Activated CD8-positive, alpha-beta T cell treated with anti-CD3 and anti-CD28 coated beads for 36 hours (primary cell): ENCODE results near the gene LMO2. TPM values are rescaled to one million over a fixed set of nuclear protein-coding genes. Genes with fewer than 3 reads are reported as not detected.
"Not testable (repeated sequence)": the region's sequence is repeated elsewhere in the genome, so short reads cannot be mapped to it uniquely, and the experiment has no call there.

Source experiments
- ATAC-seq: fragments of 200-7000 bp; cut with Tn5 transposase; one replicate; pipeline ENCODE4 v1.10.0; 2021; ENCODE audit warnings: mild to moderate bottlenecking, moderate library complexity
- CTCF ChIA-PET: fragments of 350-600 bp; sonication (Branson Sonifier 250); formaldehyde crosslinking; loops from one replicate; lab custom pipeline; 2021; ENCODE audit warnings: antibody characterized with exemption; lab: Charles Lee
- POLR2A ChIA-PET: fragments of 350-600 bp; sonication (Branson Sonifier 250); formaldehyde crosslinking; loops from one replicate; lab custom pipeline; 2021; ENCODE audit warnings: antibody characterized with exemption; lab: Charles Lee
- DNase-seq: peaks from one replicate; pipeline ENCODE4 v3.0.0-alpha.2; 2020
- H3K27ac Mint-ChIP-seq: one replicate; pipeline ENCODE4 v1.8.0; 2021; ENCODE audit warnings: mild to moderate bottlenecking, mixed read lengths
- H3K27me3 Mint-ChIP-seq: one replicate; pipeline ENCODE4 v1.8.0; 2021; ENCODE audit warnings: mixed read lengths
- H3K36me3 Mint-ChIP-seq: one replicate; pipeline ENCODE4 v1.8.0; 2021; ENCODE audit warnings: low read depth, mixed read lengths
- H3K4me1 Mint-ChIP-seq: one replicate; pipeline ENCODE4 v1.8.0; 2021; ENCODE audit warnings: low read depth, mixed read lengths
- H3K4me3 Mint-ChIP-seq: one replicate; pipeline ENCODE4 v1.8.0; 2021; ENCODE audit warnings: mild to moderate bottlenecking, moderate library complexity, mixed read lengths
- H3K9me3 Mint-ChIP-seq: one replicate; pipeline ENCODE4 v1.8.0; 2021; ENCODE audit warnings: mixed read lengths
- intact Hi-C: fragments of 100-400 bp; cut with micrococcal nuclease; formaldehyde crosslinking; loops from one replicate; pipeline ENCODE4 v1.10.0; 2022
- total RNA-seq, 2 experiments: library from RNA; stranded (reverse); gene quantifications; one replicate each; pipeline ENCODE4 v1.2.3, GENCODE V29; 2021
- TF ChIP-seq, protein P1 (sequence below): fragments of 200-600 bp; IDR thresholded peaks from one replicate; pipeline ENCODE4 v1.8.0; 2022; ENCODE audit warnings: antibody characterized with exemption, mild to moderate bottlenecking

LMO2 gene
- total RNA-seq, 2 experiments from 2014 or later = not detected

DNA sequence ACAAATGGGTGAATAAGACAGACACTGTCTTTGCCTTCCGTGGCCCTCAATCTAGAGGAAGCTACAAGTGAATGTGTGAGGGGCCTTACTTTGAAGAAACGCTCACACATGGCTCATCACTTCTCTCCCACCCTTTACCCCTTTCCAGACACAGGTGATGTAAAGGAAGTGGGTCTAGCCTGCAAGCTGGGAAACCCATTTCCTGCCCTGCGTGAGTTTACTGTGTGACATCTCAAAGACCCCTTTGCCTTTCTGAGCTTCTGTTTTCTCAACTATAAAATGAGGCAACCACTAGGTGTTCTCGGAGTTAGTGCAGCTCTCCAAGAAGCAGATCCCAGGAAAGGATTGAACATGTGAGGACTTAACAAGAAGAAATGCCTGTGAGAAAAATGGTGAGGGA lies 43.1 kb upstream of the LMO2 start:
- H3K4me1 Mint-ChIP-seq = peaks cover 3% of the 10 kb centered on the region
- H3K27me3 Mint-ChIP-seq = peaks cover 9% of the 10 kb centered on the region
- intact Hi-C loops = no loop called here
- H3K27ac Mint-ChIP-seq = no peak overlapping the region
- TF ChIP-seq, protein P1, sequence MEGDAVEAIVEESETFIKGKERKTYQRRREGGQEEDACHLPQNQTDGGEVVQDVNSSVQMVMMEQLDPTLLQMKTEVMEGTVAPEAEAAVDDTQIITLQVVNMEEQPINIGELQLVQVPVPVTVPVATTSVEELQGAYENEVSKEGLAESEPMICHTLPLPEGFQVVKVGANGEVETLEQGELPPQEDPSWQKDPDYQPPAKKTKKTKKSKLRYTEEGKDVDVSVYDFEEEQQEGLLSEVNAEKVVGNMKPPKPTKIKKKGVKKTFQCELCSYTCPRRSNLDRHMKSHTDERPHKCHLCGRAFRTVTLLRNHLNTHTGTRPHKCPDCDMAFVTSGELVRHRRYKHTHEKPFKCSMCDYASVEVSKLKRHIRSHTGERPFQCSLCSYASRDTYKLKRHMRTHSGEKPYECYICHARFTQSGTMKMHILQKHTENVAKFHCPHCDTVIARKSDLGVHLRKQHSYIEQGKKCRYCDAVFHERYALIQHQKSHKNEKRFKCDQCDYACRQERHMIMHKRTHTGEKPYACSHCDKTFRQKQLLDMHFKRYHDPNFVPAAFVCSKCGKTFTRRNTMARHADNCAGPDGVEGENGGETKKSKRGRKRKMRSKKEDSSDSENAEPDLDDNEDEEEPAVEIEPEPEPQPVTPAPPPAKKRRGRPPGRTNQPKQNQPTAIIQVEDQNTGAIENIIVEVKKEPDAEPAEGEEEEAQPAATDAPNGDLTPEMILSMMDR = no peak
- H3K36me3 Mint-ChIP-seq = no peaks in the 10 kb centered on the region
- no peak overlapping the region for H3K4me3 Mint-ChIP-seq
- no peak for ATAC-seq
- POLR2A ChIA-PET = no interaction called here
- CTCF ChIA-PET = interaction anchor here (1.5 kb wide), 1 partner anchor 77 kb away, joined by 6 read pairs; no protein-coding TSS in a partner anchor
- H3K9me3 Mint-ChIP-seq = peaks cover 14% of the 10 kb centered on the region
- no peak for DNase-seq

DNA sequence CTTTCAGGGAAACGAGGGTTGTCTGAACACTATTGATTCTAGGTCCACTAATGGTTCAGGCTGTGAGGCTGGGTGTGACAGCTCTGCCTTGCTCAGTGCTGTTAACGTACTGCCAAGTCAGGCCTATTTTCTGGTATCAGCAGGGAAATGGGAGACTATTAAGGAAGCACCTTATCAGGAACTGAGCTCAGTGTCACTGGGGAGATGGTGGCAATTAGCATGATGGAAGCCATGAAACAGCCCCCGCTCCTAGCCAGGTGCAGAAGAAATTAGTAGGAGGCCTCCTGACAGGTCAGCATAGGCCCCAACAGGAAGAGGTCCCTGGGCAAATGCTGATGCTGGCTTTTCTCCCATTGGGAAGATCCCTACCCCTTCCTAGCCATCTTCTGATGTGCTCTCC lies 42.6 kb upstream of the LMO2 start:
- peaks cover 14% of the 10 kb centered on the region for H3K9me3 Mint-ChIP-seq
- ATAC-seq (no peak), DNase-seq (no peak)
- CTCF ChIA-PET = interaction anchor here (1.5 kb wide), 1 partner anchor 77 kb away, joined by 6 read pairs; no protein-coding TSS in a partner anchor
- no peaks in the 10 kb centered on the region for H3K36me3 Mint-ChIP-seq
- POLR2A ChIA-PET = no interaction called here
- peaks cover 9% of the 10 kb centered on the region for H3K27me3 Mint-ChIP-seq
- intact Hi-C loops = no loop called here
- H3K4me3 Mint-ChIP-seq = no peak overlapping the region
- TF ChIP-seq, protein P1 = no peak
- no peak overlapping the region for H3K27ac Mint-ChIP-seq
- peaks cover 3% of the 10 kb centered on the region for H3K4me1 Mint-ChIP-seq

DNA sequence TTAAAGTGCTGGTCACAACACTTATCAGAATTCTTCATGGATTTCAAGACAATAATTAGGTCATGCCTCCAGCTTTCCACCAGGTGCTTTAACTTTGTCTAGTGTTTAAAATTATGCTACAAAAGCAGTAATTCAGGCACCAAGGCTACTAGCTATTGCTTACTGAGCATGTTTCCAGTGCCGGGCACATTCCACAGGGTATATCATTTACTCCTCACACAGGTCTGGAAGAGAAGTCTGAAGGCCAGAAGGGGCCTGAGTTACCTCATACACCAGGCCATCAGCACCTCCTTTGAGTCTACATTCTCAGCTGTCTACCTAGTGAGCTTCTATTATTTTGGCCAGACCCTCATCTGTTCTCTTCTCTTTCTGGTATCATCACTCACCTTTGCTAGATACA lies 41.7 kb upstream of the LMO2 start:
- Mint-ChIP-seq H3K9me3 (peaks cover 14% of the 10 kb centered on the region), H3K4me1 (peaks cover 3% of the 10 kb centered on the region), H3K4me3 (no peak overlapping the region), H3K36me3 (no peaks in the 10 kb centered on the region), H3K27me3 (peaks cover 10% of the 10 kb centered on the region), H3K27ac (no peak overlapping the region)
- TF ChIP-seq, protein P1 = no peak
- intact Hi-C loops = no loop called here
- CTCF ChIA-PET = no interaction called here
- DNase-seq = no peak
- no peak for ATAC-seq
- POLR2A ChIA-PET = interaction anchor here (0.6 kb wide), 1 partner anchor 419 kb away, joined by 3 read pairs; no protein-coding TSS in a partner anchor

DNA sequence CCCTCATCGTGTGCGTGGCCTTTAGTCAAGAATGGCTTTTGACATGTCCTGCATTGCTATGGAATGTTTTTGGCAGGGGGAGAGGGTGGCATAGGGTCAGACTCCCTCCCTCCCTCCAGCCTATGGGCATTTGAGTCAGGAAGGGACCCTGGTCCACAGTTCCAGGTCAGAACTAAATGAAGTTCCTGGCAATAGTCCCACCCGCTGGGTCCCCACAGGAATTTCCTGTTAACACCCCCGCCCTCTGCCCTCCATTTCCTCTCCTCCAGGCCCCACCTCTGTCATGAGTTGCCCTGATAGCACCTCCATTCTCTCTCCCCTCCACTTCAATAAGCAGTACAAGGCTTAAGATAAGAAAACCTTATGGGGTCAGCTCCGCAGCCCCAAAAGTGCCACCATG lies 40.8 kb upstream of the LMO2 start:
- DNase-seq (no peak), ATAC-seq (no peak)
- CTCF ChIA-PET = no interaction called here
- no peak overlapping the region for H3K4me3 Mint-ChIP-seq
- POLR2A ChIA-PET = no interaction called here
- intact Hi-C loops = no loop called here
- H3K4me1 Mint-ChIP-seq = peaks cover 3% of the 10 kb centered on the region
- H3K27me3 Mint-ChIP-seq = peaks cover 8% of the 10 kb centered on the region
- peaks cover 14% of the 10 kb centered on the region for H3K9me3 Mint-ChIP-seq
- TF ChIP-seq, protein P1 = no peak
- H3K36me3 Mint-ChIP-seq = no peaks in the 10 kb centered on the region
- no peak overlapping the region for H3K27ac Mint-ChIP-seq

DNA sequence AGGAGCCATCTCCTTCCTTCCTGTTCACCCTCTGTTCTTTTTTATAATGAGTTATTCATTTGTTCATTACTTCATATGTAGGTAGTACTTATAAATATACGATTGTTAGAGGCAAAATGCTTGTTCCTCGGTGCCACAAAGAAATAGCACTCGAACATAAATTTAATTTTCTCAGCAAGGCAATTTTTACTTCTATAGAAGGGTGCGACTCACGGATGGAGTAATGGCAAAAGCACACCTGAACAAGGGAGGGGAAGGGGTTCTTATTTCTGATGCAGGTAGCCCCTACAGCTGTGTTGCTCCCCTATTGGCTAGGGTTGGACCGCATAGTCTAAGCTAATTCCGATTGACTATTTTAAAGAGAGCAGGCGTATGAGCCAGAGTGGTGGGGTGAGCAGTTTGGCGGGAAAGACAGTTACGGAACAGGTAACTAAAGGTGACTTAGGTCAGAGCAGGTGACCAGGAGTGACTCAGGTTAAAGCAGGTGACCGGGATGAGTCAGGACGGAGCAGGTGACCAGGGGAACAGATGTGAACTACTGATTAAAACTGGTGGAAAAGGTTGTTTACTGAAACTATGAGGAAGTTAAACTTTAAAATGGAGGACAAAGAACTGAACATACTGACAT lies 40.0 kb upstream of the LMO2 start:
- peaks cover 14% of the 10 kb centered on the region for H3K9me3 Mint-ChIP-seq
- ATAC-seq, H3K27me3 Mint-ChIP-seq, DNase-seq, POLR2A ChIA-PET, H3K4me3 Mint-ChIP-seq, H3K27ac Mint-ChIP-seq, intact Hi-C loops, H3K36me3 Mint-ChIP-seq, CTCF ChIA-PET, H3K4me1 Mint-ChIP-seq: not testable (repeated sequence)
